Anterior cingulate cortex (tissue), 58 donors: ENCODE results near the gene SPRED3.
"Not testable (repeated sequence)": the region's sequence is repeated elsewhere in the genome, so short reads cannot be mapped to it uniquely, and the experiment has no call there.

Source experiments
- DNase-seq, 58 donors: peaks; one replicate each; lab custom pipeline; 2025; lab: John Stamatoyannopoulos, UW

The SPRED3 gene

DNA sequence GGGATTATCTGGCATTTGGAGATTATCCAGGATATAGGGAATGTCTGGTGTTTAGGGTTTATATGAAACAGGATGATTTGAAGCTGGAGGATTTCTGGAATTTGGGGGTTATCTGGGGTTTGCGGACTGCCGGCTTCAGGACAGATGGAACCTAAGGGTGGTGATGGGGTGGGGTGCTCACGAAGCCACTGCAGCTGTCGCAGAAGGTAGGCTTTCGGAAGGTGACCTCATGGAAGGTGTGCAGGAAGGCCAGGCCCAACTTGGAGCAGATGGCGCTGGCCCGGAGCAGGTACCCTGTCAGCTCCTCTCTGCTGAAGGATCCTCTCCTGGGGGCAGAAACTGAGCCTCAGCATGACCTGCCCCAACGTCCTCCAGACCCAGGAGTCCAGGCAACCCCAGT lies 24.0 kb downstream of the SPRED3 start:
- no peak for DNase-seq

DNA sequence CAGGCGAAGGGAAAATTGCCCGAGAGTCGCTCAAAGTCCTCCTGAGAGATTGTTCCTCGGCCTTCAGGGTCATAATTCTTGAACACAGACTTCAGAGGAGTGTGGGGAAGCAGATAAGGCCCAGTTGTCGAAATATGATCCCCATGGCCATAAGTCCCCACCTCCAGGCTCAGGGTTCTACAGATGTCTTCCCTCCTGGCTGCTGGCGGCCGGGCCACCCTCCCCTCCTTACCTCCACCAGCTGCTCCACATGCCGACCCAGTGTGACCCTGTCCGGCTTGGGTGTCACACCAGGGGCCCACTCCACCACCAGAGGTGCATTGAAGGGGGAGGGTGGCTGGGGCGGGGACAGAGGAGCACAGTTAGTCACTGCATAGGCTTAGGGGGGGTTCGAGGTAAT lies 24.5 kb downstream of the SPRED3 start:
- DNase-seq = no peak

DNA sequence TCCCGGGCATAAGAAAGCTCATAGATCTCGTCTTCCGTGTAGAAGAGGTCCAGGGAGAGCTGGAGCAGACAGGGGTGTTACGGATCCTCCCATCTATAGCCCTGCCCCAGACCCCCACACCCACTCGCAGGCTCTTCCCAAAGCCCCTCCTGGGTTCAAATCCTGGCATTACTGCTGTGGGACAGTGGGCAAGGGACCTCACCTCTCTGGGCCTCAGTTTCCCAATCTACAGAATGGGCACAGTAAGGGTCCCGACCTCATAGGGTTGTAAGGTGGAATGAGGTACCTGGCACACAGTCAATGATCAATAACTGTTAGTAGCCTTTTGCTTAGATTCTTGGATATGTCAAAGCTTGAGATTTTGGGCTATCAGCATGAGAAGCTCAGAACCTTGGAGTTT lies 24.9 kb downstream of the SPRED3 start:
- no peak for DNase-seq

GRCh38 chr19:38417146-38417543 lies 28.6 kb downstream of the SPRED3 start:
- no peak for DNase-seq

DNA sequence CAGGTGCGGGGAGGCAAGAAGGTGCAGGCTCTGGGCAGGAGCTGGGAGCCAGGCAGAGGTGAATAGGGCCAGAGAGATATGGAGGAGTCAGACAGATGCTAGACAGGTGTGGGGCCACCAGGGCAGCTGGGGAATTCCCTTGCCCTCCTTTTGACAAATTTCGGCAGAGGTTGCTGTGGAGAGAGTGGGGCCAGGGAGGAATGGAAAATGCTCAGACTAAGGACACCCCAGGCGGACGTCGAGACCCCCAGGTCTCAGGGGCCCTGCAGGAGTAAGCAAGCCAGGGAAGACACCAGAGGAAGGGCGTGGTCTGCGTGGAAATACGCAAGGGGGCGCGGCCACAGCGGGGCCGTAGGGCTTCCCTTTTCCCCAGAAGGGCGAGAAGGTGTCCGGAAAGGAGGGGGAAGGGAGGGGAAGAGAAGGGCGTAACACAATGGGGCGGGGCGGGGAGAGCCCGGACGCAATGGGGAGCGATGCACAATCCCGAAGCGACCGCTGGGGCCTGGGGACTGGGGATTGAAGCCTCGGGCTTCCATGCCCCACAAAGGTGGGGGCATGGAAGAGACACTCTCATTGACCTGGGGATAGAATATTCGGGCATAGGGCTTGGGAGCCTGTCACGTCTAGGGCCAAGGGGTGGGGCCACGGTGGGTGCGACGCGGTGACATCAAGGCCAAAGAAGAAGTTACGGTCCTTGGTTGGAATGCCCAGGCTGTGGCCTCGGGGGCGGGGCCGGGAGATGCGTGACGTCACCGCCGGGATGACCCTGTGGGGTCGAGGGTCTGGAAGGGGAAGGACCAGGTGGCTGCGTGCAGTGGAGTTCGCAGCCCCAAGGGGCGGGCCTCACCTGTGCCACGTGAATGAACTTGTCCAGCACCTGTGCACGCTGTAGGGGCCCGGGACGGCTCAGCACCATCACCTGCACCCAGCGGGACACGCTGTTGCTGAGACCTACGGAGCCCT lies 29.3 kb downstream of the SPRED3 start:
- DNase-seq = peak in 6 of 58 donors; percentile 4 to 64 (median 10)

- no peak for DNase-seq
Measured at GRCh38 chr19:38420935-38421334, 32.4 kb downstream of the SPRED3 start.

- no peak for DNase-seq
Measured at GRCh38 chr19:38421856-38422255, 33.4 kb downstream of the SPRED3 start.

- no peak for DNase-seq
Measured at GRCh38 chr19:38422438-38422837, 33.9 kb downstream of the SPRED3 start.

- DNase-seq = no peak
Measured at GRCh38 chr19:38424272-38424671, 35.8 kb downstream of the SPRED3 start.

DNA sequence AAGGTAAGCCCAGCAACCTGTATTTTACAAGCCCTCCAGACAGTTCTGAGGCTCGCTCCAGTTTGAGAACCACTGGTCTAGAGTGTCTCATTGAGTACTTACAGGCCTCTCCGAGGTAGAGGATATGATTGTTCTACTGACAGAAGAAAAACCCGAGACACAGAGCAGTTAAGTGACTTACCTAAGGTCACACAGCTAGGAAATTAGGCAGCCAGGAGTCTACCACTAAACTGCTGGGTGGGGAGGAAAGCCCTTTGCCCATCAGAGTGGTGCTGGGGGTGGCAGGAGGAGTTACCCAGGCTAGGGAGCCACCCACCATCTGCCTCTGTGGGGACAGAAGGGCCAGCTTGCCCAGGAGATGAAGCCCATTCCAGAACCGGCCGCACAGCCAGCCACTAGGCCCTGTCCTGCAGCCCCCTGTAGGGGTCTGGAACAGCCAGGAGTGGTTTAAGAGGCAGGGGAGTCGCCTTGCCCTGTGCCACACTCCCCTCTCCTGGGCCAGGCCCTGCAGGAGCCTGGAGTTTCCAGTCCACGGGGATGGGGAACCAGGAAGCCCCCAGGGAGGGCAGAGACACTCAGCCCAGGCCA lies 36.8 kb downstream of the SPRED3 start:
- no peak for DNase-seq

DNA sequence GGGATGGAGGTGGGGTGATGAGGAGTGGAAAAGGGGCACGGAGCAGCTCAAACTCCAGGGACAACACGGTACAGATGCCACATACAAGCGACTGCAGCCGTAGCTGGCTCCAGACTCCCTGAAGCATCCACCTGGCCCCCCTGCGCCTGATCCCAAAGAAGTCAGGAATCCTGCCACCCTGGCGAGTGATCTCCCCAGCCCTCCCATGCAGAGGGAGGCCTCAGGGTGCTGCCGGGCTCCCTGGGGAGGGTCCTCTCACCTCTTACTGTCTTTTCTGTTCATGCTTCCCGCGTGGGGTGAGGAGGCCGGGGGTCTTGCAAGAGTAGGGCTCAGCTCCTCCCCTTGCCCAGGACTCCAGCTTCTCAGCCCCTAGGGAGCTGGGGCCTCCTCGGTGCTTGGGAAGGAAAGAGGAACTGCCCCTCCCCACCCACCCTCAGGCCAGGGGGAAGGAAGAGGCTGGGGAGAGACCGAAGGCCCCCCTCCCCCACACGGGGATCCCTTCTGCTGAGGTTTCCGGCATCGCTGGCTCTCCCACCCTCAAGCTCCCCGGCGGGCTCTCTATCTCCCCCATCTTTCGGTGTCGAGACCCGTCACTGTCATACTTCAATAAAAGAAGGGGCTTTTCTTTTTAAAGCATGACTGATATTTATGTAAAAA lies 37.4 kb downstream of the SPRED3 start, which contains the start of gene RASGRP4:
TSS of gene RASGRP4 (minus strand) at position 410 of the 657 bp plus-strand sequence. CDS start at position 282, 128 bp downstream.
- DNase-seq = peak in 11 of 58 donors; percentile 1 to 39 (median 8)

DNA sequence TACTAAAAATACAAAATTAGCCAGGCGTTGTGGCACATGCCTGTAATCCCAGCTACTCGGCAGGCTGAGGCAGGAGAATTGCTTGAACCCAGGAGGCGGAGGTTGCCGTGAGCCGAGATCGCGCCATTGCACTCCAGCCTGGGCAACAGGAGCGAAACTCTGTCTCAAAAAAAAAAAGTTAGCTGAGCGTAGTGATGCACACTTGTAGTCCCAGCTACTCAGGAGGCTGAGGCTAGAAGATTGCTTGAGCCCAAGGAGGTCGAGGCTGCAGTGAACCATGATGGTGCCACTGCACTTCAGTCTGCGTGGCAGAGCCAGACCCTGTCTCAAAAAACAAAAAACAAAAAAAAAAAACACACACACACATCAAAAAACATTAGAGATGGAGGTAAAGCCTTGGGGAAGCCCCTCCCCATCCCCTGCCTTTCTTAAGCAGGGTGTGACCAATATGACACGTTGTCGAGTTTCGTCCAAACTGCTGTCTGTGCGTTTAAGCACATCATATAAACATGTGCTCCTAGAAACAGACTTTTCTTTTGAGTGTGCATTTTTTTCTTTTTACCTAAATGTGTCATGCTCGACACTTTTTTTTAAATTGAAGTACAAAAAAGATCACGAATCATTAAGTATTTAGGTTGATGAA lies 38.7 kb downstream of the SPRED3 start:
- DNase-seq = not testable (repeated sequence)

DNA sequence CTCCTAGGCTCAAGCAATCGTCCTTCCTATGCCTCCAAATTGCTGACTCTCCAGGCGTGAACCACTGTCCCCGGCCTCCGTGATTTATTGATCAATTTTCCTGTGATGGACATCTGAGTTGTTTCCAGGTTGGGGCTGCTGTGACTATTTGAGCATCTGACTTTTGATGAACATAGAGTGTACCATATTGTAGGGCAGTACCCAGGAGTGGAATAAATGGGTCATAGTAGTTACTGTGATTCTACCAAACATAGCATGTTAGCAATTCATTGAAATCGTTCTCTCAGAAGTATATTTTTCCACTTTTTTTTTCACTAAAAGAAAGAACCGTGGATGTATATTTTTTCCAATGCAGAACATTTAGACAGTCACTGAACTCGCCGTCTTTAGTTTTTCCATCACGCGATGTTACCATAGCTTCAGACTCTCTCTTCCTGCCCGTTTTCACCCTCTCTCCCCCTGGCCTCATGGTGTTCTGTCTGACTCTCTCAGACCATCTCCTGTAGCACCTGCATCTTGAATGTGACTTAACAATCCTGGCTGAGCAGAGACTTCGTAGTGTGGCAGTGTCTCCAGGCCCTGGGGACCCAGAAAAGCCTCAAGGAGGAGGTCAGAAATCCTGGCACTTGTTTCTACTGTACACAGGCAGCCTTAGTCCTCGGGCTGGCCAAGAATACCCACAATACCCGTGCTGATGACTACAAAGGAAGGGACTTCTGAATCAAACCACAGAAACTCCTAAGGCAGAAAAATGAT lies 40.7 kb downstream of the SPRED3 start:
- DNase-seq = no peak

GRCh38 chr19:38429811-38430156 lies 41.3 kb downstream of the SPRED3 start:
- no peak for DNase-seq

- DNase-seq = no peak
Measured at GRCh38 chr19:38430931-38431330, 42.4 kb downstream of the SPRED3 start.

DNA sequence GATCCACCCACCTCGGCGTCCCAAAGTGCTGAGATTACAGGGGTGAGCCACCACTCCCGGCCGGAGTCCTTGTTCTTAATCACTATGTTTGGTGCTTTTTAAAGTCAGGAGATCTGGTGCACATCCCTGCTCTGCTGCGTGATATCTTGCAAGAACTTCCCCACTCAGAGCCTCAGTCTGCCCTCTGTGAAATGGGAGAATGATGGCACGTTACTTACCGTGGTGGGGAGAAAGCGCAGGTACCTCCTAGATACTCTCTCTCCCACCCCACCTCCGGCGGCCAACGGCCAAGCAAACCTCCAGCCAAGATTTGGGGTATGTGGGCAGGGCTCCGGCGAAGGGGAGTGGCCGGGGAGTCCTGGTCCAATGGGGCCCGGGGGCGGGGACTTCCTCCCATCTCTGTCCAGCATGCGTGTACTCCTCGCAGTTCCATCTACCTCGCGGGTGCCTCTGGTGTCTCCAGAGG lies 44.8 kb downstream of the SPRED3 start, which contains the start of gene RYR1:
TSS of gene RYR1 (plus strand) at position 424 of the 466 bp plus-strand sequence. CDS start 139 bp downstream, outside the sequence.
- DNase-seq = peak in 47 of 58 donors; percentile 0 to 65 (median 27)

DNA sequence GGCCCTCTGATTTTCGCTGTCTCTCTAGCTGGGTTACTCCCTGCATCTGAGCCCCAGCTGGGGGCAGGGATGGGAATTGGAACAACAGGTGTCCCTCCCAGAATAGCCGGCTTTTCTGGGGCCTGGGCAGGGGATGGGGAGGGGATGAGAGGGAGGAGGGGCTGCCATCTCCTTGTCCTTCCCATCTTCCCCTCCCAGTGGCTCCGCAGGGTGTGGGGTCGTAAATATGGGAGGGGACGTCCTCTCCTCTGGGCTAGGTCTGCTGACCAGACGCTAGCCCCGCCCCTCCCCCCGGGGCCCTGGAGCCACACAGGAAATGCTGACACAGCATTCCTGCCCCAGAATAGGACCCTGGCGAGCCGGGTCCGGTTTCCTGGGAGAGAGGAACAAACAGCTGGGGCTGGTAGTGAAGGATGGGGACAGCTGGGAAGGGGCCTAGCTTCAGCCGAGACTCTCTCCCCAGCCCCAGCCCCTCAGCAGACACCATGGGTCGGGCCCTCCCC lies 46.1 kb downstream of the SPRED3 start:
- DNase-seq = peak in 27 of 58 donors; percentile 1 to 48 (median 12)

DNA sequence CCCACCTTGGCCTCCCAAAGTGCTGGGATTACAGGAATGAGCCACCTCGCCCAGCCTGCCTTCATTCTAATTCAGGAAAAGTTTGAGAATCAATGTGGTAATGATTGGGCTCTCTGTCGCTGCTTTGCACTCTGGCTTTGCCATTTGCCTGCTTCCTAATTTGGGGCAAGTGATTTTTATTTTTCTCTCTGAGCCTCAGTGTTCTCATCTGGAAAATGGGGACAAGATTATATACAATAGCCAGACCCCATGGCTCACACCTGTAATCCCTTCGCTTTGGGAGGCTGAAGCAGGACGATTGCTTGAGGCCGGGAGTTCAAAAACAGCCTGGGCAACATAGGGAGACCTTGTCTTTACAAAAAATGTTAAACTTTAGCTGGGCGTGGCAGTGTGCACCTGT lies 48.8 kb downstream of the SPRED3 start:
- no peak for DNase-seq

DNA sequence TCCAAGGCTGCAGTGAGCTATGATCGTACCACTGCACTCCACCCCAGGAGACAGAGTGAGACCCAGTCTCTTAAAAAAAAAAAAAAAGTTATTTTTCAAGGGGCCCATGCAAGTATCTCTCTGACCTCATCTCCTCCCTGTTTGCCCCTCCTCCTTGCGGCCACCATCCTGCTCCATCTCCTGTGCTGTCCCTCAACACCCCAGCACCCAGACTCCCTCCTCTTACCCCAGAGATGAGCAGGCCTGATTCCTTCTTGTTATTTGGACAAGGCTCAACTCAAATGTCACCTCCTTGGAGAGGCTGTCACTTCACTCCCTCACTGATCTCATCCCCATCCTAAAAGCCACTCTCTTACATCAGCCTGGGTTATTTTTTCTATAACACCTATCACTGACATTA lies 49.4 kb downstream of the SPRED3 start:
- DNase-seq = no peak
